Fibroblast of villous mesenchyme (primary cell): ENCODE data around the gene RBM22. TPM values are rescaled to one million over a fixed set of nuclear protein-coding genes. Genes with fewer than 3 reads are reported as not detected.
A peak's percentile ranks its signal among the peaks of the same experiment; 100 is the strongest.
"Not testable (repeated sequence)": the region's sequence is repeated elsewhere in the genome, so short reads cannot be mapped to it uniquely, and the experiment has no call there.

Experiments
- DNase-seq: peaks from one replicate; pipeline ENCODE4 v3.0.0-alpha.2; 2010; ENCODE audit warnings: low read depth
- H3K4me3 ChIP-seq: 2 replicates; pipeline ENCODE4 v1.5.1; 2011; ENCODE audit warnings: low read depth, mild to moderate bottlenecking, low read length
- CTCF ChIP-seq: IDR thresholded peaks from 2 replicates; pipeline ENCODE4 v1.5.1; 2012; ENCODE audit warnings: low read depth, mild to moderate bottlenecking, low read length; ENCODE audit not compliant: insufficient read depth
- total RNA-seq: library from RNA; depleted of rRNA; stranded (reverse); fragments of >200 nt; gene quantifications from 2 replicates; pipeline ENCODE4 v1.2.3, GENCODE V29; 2012

RBM22 gene
- total RNA-seq: 18.7 and 29.8 TPM in 2 replicates

GRCh38 chr5:150700594-150701377 lies at the start of gene RBM22:
TSS of gene RBM22 (minus strand) at chr5:150701062. CDS start at chr5:150700985, 77 bp downstream.
- TF ChIP-seq CTCF: peak; percentile 52
- H3K4me3 ChIP-seq: peak within 1 kb of the TSS; percentile 100
- DNase-seq: peak; percentile 87

- DNase-seq: no peak
- H3K4me3 ChIP-seq: no peak overlapping the region
- TF ChIP-seq CTCF: no peak
Observed at GRCh38 chr5:150750469-150750868, 49.6 kb upstream of the RBM22 start.

GRCh38 chr5:150743142-150743488 lies 42.3 kb upstream of the RBM22 start:
- DNase-seq, H3K4me3 ChIP-seq: not testable (repeated sequence)

DNA sequence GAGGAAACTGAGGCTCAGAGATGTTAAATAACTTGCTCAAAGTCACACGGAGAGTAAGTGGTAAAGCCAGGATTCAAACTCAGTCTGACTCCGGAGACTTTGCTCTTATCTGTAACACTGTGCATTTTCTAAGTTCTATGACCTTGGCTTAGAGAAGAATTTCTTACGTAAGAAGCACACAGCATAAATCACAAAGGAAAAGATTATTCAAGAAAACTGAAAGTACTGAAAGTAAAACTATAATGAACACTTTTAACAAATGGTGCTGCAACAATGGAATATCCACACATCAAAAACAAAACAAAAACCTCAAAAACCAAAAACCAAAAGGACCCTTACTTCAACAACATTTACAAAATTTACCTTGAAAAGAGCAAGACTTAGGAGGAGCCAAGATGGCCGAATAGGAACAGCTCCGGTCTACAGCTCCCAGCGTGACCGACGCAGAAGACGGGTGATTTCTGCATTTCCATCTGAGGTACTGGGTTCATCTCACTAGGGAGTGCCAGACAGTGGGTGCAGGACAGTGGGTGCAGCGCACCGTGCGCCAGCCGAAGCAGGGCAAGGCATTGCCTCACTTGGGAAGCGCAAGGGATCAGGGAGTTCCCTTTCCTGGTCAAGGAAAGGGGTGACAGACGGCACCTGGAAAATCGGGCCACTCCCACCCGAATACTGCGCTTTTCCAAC lies 41.7 kb upstream of the RBM22 start:
- not testable (repeated sequence) for H3K4me3 ChIP-seq
- DNase-seq: peak; percentile 73

DNA sequence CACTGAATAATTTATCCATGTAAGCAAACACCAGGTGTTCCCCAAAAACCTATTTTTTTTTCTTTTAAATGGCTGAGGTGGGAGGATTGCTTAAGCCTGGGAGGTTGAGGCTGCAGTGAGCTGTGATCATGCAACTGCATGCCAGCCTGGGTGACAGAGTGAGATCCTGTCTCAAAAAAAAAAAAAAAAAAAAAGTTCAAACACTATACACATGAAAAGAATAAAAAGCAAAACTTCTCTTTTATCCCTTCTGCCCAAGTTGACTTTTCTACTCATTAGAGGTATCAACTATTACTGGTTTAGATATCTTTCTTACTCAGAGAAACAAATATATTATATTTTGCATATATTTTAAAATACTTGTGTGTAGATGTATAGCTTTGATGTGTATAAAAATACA lies 40.1 kb upstream of the RBM22 start:
- H3K4me3 ChIP-seq: no peak overlapping the region
- TF ChIP-seq CTCF: no peak
- no peak for DNase-seq

DNA sequence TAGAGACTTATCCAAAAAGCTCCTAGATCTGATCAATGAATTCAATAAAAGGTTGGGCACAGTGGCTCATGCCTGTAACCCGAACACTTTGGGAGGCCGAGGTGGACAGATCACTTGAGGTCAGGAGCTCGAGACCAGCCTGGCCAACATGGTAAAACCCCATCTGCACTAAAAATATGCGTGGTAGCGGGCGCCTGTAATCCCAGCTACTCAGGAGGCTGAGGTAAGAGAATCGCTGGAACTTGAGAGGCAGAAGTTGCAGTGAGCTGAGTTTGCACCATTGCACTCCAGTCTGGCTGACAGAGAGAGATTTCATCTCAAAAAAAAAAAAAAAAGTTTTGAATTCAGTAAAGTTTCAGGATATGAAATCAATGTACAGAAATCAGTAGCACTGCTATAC lies 38.0 kb upstream of the RBM22 start:
- no peak for TF ChIP-seq CTCF
- H3K4me3 ChIP-seq: no peak overlapping the region
- no peak for DNase-seq

DNA sequence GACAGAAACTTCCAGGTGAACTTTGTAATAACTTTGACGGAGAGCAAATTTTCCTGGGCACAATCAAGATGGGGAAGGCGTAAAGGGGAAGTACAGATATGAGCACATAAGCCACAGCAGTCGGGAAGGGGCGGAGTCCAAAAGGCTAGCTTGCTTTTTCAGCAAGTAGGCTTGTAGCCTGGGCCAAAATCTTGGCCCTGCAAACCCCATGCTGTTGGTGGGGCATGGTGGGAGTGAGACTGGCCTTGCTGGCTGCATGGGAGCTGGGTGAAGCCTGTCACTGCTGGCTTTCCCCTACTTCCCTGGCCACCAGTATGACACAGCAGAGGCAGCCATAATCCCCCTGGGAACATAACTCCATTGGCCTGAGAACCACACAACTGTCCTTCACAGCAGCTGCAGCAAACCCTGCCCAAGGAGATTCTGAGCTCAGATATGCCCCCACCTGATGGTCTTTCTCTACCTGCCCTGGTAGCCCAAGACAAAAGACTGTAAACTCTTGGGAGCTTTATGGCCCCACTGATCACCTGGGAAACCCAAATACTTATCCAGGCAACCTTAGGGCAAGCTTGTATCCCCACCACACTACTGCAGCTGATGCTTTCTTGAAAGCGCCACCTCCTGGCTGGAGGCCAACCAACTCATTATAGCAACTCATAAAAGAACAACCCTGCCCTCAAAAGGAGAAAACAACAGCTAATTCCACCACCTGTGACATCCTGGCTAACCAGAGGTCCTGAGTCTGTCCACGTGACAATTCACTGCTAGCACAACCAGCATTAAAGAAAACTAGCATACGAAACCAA lies 33.9 kb upstream of the RBM22 start:
- no peak for TF ChIP-seq CTCF
- DNase-seq: no peak
- no peak overlapping the region for H3K4me3 ChIP-seq
